ENCODE measurements around the gene P2RX4. TPM values are rescaled to one million over a fixed set of nuclear protein-coding genes. Genes with fewer than 3 reads are reported as not detected.
"Not testable (repeated sequence)": the region's sequence is repeated elsewhere in the genome, so short reads cannot be mapped to it uniquely, and the experiment has no call there.

P2RX4 gene
- polyA plus RNA-seq, 1 donor = 9.9 TPM

DNA sequence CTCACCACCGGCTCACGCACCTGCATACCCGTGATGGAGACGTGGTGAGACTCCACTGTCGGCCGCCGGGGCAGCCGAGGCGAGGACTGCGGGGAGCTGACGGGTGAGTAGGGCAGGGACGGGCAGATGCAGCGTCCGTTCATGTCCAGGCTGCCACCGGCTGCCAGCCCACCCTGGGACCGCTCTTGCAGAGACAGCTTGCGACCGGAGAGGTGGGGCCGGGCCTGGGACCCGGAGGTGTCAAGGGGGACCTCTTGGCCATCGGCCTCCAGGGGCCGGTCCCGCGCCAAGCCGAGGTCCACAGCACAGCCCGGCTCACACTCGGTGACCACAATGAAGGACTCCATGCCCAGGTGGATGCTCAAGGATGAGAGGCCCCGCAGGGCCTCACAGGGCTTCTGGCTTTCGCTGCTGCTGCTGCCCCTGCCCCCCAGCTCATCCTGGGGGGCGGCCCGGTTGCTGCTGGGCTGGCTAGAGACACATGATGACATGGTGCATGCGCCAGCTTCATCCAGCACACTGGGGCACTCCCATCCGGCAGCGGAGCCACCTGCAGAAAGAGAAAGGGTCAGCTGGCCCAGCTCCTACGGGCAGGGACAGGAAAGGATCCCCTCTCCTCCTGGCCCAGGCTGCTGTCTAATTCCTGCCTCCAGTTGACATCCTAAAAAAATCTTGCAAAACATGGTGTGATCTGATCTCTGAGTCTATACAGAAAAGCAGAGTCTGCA, 64.3 kb downstream of the P2RX4 start:
- no peak for DNase-seq (ENCODE audit: low read depth)

DNA sequence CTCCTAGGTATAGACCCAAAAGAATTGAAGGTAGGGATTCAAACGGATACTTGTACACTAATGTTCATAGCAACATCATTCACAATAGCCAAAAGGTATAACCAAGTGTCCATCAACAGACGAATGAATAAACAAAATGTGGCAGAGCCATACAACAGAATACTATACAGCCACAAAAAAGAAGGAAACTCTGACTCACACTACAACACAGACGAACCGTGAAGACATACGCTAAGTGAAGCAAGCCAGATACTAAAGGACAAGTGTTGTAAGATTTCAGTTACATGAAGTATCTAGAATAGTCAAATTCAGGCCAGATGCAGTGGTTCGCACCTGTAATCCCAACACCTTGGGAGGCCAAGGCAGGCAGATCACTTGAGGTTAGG, 67.4 kb downstream of the P2RX4 start:
- no peak for DNase-seq (ENCODE audit: low read depth)

DNA sequence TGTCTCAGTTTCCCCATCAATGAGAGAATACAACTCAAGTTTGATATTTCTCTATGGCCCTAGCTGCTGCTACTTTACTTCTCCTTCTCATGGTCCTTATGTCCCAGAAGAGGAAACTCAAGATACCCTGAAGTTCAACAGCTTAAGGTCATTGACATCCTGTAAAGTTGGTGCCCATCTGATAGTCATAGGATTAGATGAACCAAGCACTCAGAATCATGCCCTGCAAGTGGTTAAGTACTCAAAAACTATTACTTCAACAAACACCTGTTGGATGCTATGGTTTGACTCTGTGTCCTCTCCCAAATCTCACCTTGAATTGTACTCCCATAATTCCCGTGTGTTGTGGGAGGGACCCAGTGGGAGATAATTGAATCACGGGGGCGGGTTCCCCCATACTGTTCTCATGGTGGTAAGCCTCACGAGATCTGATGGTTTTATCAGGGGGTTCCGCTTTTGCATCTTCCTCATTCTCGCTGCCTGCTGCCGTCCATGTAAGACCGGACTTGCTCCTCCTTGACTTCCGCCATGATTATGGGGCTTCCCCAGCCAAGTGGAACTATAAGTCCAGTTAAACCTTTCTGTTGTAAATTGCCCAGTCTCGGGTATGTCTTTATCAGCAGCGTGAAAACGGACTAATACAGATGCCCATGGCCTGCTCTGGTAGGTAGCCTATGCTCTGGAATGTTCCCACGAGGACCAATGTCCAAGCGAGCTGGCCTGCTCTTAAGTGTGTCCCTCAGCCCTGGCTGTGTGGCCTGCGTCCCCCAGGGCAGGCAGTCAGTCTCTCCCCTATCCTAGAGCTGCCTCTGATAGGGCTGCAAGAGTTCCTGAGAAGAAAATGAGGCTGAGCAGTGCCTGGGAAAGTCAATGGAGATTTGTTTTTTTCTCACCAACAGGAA, 68.5 kb downstream of the P2RX4 start:
- DNase-seq (ENCODE audit: low read depth) = no peak

DNA sequence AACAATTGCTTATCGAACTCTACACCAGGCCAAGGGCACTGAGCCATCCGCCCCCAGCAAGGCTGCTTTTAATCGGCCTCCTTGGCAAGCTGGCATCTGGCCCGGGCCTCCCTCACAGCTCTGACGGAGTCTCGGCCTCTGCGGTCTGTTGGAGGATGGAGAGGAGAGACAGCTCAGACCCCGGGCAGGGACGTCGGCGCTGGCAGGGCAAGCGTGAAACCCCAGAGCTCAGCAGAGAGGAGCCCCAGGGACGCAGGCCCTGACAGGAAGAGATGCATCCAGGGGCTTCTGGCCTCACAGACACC, 69.1 kb downstream of the P2RX4 start:
- DNase-seq (ENCODE audit: low read depth) = no peak

DNA sequence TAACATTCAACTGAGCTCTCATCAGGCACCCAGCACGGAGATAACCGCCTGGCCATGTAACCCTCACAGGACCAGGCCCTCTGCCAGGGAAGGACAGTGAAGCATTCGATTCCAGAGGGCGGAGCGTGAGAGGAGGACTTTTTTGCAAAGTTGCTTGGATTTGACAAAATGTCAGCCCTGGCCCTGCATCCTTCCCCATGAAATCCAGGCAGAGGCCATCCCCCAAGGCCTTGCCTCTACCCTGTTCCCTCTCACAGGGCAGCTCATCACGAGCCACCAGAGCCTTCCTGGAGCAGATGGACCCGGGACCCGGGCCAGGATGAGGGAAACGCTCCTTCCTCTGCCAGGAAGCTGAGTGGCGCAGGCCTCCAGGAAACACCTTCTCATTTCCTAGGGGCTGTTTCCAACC, 69.6 kb downstream of the P2RX4 start:
- DNase-seq (ENCODE audit: low read depth) = no peak

DNA sequence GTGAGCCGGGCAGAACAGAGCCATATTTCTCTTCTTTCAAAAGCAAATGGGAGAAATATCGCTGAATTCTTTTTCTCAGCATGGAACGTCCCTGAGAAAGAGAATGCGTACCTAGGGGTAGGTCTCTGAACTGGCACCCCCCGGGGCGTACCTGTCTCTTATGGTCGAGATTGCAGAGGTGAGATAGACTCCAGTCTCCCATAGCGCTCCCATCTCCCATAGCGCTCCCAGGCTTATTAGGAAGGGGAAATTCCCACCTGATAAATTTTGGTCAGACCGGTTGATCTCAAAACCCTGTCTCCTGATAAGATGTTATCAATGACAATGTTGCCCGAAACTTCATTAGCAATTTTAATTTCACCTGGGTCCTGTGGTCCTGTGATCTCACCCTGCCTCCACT, 70.6 kb downstream of the P2RX4 start:
- DNase-seq (ENCODE audit: low read depth) = not testable (repeated sequence)

DNA sequence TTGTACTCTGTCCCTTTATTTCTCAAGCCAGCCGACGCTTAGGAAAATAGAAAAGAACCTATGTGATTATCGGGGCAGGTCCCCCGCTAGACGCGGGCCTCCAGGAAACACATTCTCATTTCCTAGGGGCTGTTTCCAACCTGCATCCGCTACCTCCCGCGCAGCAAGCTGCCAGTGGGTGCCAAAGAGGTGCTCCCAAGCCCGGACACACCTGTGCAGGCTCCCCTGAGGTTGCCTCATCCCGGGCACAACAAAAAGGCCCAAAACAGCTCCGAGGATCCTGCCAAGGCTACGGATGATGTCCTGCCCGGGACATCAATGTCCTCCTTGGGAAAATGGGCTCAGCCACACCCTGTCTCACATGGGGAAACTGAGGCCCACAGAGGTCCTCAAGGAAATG, 71.2 kb downstream of the P2RX4 start:
- not testable (repeated sequence) for DNase-seq (ENCODE audit: low read depth)

DNA sequence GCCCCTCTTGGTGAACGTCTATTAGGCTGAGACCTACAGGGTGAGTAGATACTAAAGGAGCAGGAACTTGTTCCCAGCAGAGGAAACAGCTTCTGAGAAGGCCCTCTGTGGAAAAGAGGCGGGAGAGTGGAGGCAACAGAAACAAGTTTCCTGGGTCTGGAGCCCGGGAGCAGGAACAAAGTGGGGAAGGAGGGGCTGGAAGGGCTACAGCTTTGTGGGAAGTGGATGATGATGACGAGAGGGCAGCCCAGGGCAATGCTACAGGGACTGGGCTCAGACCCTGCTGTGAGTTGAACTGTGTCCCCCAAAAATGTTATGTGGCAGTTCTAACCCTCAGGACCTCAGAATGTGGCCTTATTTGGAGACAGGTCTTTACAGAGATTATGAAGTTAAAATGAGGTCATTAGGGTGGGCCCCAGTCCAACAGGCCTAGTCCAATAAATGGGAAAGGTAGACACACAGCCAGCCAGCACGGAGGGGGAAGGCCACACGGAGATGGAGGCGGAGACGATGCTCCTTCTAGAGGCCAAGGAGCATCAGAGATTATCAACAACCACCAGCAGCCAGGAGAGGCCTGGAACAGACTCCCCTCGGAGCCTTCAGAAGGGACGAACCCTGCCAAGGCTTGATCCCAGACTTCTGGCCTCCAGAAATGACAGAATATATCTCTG, 72.3 kb downstream of the P2RX4 start:
- DNase-seq (ENCODE audit: low read depth) = no peak

DNA sequence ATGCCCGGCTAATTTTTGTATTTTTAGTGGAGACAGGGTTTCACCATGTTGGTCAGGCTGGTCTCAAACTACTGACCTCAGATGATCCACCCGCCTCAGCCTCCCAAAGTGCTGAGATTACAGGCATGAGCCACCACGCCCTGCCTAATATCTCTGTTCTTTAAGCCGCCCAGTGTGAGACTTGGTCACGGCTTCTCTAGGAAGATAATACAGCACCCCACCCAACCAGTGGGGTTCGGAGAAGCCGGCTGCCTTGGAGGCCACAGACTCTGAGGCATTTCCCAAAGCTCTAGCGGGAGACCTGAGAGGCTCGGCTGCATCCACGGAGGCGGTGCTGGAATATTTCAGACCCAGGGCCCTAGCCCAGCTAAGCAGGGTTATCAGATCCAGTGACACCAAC, 73.0 kb downstream of the P2RX4 start:
- DNase-seq (ENCODE audit: low read depth) = not testable (repeated sequence)

DNA sequence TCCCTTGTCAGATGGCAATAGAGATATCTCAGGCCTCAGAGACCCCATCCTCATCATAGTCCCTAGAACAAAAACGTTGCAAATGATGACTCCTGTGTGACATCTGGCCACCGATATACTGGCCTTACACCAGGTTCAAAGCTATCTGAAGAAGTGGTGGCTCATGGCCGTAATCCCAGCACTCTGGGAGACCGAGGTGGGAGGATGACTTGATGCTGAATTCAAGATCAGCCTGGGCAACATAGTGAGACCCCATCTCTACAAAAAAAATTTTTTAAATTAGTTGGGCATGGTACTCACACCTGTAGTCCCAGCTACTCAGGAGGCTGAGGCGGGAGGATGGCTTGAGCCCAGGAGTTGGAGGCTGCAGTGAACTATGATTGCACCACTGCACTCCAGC, 73.5 kb downstream of the P2RX4 start:
- DNase-seq (ENCODE audit: low read depth) = no peak

Other genes with a start within 250 kb of the P2RX4 start
- not detected for gene HNF1A, start 231.6 kb upstream of the P2RX4 start, polyA plus RNA-seq (ENCODE audit: insufficient read length)
- gene C12orf43, start 193.6 kb upstream of the P2RX4 start, polyA plus RNA-seq (ENCODE audit: insufficient read length) = 10.6 TPM
- gene OASL, start 170.9 kb upstream of the P2RX4 start, polyA plus RNA-seq (ENCODE audit: insufficient read length) = not detected
- gene P2RX7, start 77.3 kb upstream of the P2RX4 start, polyA plus RNA-seq (ENCODE audit: insufficient read length) = 1.0 TPM
- 17.7 TPM for gene CAMKK2, start 86.6 kb downstream of the P2RX4 start, polyA plus RNA-seq (ENCODE audit: insufficient read length)
- gene ANAPC5, start 142.3 kb downstream of the P2RX4 start, polyA plus RNA-seq (ENCODE audit: insufficient read length) = 117 TPM
- gene RNF34, start 190.0 kb downstream of the P2RX4 start, polyA plus RNA-seq (ENCODE audit: insufficient read length) = 30.1 TPM

All from forelimb muscle (tissue), 1 donor.